ENCODE measurements around the gene XRN2.
"Not testable (repeated sequence)": the region's sequence is repeated elsewhere in the genome, so short reads cannot be mapped to it uniquely, and the experiment has no call there.

Gene XRN2

DNA sequence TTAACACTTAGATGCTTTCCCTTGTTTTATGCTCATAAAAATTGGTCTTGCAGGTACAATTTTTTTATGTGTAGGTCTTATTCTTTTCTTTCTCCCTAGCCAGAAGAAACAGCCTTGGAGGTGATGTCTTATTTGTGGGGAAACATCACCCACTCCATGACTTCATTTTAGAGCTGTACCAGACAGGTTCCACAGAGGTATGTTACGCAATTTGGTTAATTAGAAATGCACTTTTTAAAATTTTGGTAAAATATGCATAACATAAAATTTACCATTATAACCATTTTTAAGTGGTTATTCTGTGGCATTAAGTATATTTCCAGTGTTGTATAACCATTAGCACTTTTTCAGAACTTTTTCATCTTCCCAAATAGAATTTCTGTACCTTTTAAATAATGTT lies 52.9 kb downstream of the XRN2 start:
- no peak for DNase-seq

DNA sequence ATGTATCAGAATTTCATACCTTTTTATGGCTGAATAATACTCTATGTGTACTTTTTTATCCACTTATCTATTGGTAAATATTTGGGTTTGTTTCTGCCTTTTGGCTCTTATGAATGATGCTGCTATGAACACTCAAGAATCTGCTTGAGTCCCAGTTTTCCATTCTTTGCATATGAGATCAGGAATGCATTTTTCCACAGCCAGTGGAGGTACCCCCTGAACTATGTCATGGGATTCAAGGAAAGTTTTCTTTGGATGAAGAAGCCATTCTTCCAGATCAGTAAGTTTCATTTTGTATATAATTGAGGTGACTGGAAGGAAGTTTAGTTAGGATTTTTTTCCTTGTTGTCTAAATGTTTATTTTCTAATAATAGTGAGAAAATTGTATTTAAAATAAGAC lies 53.3 kb downstream of the XRN2 start:
- no peak for DNase-seq

GRCh38 chr20:21357844-21358243 lies 54.7 kb downstream of the XRN2 start:
- no peak for DNase-seq

GRCh38 chr20:21358737-21359136 lies 55.6 kb downstream of the XRN2 start:
- no peak for DNase-seq

DNA sequence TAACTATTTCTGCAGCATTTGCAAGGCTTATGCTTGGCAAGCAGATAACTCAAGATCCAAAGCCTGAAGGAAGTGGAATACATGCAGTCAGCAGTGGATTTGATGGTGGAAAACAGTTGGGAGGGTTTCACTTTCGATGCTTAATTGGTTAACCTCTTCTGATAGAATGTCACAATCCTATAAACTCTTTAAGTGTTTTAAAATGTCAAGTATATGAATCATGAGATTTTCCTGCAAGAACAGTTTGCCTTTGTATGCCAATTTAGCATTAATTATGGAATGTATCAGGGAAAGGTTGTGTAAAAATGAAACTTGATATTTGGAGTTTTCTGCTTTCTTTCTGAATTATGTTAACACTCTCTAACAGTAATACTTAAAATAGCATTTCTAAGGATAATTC lies 57.6 kb downstream of the XRN2 start:
- DNase-seq: no peak

- DNase-seq: no peak
Measured at GRCh38 chr20:21361266-21361665, 58.1 kb downstream of the XRN2 start.

GRCh38 chr20:21364413-21364812 lies 61.3 kb downstream of the XRN2 start:
- DNase-seq: no peak

GRCh38 chr20:21365771-21366170 lies 62.6 kb downstream of the XRN2 start:
- DNase-seq: no peak

GRCh38 chr20:21366273-21366672 lies 63.1 kb downstream of the XRN2 start:
- DNase-seq: not testable (repeated sequence)

DNA sequence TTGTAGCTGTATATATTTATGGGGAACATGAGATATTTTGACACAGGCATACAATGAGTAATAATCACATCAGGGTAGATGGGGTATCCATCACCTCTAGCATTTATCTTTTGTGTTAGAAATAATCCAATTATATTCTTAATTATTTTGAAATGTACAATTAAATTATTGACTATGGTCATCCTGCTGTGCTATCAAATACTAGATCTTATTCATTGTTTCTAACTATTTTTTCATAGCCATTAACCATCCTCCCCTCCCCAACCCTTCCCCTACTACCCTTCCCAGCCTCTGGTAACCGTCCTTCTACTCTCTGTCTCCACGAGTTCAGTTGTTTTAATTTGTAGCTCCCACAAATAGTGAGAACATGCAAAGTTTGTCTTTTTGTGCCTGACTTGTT lies 65.7 kb downstream of the XRN2 start:
- DNase-seq: no peak

GRCh38 chr20:21371193-21371592 lies 68.1 kb downstream of the XRN2 start:
- no peak for DNase-seq

- DNase-seq: no peak
Measured at GRCh38 chr20:21372016-21372415, 68.9 kb downstream of the XRN2 start.

DNA sequence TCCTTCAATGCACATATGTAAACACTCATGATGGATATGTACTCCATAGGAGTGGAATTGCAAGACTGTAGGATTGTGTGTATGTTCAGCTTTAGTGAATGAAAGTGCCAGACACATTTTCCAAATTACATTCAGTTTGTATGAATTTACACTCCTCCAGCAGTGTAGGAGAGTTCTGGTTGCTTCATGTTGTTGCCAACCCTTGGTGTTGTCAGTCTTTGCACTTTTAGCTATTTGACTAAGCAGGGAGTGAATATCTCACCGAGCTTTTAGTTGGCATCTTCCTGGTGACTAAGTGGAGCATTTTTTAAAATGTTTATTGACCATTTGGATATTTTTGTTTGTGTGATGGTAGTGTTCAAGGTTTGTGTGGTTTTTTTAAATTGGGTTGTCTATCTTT lies 70.3 kb downstream of the XRN2 start:
- no peak for DNase-seq

DNA sequence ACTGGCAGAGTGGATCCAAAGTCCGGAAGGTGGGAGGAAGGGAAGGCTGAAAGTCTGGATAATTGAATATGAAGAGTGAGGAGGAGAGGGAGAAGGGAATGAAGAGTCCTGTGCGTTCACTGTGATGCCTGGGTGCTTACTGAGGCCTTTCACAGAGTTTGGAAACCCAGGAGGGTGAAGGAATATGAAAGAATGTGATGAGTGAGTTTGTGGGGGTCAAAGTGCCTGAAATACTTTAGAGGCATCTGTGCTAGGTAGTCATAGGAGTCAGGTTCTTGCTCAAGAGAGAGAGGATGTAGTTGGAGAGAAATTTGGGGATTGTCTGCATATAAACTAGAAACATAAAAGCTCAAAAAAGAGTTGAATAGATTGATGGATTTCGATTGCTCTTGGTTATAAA lies 73.5 kb downstream of the XRN2 start:
- DNase-seq: no peak

GRCh38 chr20:21377701-21378100 lies 74.6 kb downstream of the XRN2 start:
- DNase-seq: no peak

DNA sequence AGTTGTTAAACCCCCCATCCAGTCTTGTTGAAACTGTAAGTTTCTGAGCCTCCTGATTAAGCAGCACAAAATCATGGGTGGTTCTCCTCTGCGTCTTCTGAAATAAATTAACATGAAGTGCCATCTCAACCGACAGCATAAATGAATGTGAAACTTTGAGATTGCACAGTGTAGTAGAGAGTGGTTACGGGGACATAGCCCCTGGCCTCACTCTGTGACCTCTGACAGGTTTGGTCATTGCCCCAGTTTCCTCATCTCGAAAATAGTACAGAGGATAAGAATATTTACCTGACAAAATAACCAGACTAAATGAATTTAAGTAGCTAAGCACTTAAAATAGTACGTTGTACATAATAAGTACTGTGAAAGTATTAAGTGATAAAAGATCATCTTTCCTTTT lies 75.1 kb downstream of the XRN2 start:
- DNase-seq: no peak

DNA sequence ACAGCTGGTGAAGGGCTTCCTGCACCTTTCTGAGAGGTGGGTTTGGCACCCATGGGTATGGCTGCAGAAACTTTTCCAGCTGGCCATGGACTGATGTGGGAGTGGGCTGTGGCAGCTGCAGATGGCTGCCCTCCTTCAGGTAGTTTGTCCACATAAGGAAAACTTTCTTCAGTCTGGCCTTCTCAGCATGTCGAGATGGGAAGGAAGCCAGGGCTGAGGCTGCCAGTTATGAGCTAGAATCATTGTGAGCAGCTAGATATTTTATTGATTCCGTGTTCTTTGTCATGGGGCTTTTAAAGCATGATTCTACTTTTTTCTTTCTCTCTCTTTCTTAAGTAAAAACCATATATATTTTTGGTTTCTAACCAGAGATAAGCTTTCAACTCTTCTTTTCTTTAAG lies 77.6 kb downstream of the XRN2 start:
- DNase-seq: no peak

DNA sequence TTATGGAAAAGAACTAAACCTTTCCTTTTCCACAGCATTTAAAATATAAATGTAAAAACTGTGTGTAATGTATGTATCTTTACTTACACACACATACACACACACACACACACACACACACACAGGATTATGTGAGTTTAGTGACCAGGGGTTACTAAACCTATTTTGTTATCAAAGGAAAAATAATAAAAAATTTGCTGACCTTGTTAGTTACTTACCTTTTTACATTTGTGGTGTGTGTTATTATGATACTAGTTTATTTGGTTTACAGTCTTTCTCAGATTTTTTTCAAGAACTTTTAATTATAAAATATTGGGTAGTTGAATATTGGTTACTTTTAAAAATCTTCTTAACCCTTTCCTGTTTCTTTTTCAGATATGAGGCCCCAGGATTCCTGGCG lies 78.5 kb downstream of the XRN2 start:
- no peak for DNase-seq

- DNase-seq: no peak
Measured at GRCh38 chr20:21384308-21384892, 81.3 kb downstream of the XRN2 start.

- no peak for DNase-seq
Measured at GRCh38 chr20:21386111-21386510, 83.0 kb downstream of the XRN2 start.

GRCh38 chr20:21387528-21387927 lies 84.4 kb downstream of the XRN2 start:
- DNase-seq: no peak

DNA sequence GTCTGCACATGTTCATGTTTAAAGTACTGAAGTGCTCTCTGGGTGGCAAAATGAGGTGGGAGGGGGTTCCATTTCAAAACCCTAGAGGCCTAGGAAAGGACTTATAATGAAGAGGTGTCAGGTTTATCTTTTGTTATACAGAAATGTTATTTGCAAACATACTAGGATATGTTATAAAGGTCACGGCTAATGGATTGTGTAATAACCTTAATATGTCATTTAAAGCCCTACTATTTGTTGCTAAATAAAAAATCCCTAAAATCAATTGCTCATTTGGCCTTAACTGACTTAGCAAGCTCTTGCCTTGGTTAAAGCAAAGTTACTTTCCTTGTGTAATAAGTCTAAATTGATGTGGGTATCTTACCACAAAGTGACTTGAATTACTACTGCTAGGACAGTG lies 85.4 kb downstream of the XRN2 start:
- no peak for DNase-seq

DNA sequence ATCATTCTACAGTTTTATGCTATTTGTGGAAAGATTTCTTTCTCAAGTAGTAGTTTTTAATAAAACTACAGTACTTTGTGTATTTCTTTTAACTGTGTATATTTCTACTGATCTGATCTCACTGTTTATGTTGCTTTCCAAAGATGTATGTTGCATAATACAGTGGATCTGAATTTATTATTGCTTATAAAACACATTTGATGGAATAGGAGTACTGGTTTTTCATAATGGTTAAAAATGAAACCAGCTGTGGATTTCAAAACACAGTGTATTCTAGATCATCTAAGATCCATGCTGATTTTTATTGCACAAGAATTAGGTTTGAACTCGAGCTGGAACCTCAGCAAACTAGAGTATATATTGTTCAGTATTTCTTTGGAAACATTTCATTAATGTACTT lies 86.2 kb downstream of the XRN2 start:
- DNase-seq: no peak

DNA sequence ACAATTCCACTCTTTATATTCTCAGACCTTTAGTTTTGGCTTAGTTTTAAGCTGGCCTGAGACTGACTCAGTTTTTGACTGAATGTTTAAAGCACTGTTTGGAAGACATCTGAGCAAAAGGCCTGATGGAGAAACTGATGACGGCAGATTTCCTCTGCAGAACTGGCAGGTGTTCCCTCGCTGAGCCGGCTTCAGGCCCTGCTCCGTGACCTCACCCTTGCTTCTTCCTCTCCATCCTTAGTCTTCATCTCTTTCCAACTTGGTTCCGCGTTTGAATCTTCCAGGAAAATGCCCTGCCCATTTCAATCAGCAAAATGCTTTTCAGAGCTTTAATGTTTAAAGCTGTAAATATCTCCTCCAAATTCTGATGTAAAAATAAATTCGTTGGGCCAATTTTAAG lies 87.6 kb downstream of the XRN2 start:
- no peak for DNase-seq

- peak; percentile 49 for DNase-seq
Measured at GRCh38 chr20:21391185-21391971, 88.2 kb downstream of the XRN2 start.
